HG03342 (cell line): ENCODE results near the gene POLK.
"Not testable (repeated sequence)": the region's sequence is repeated elsewhere in the genome, so short reads cannot be mapped to it uniquely, and the experiment has no call there.

Source experiments
- ATAC-seq: cut with Tn5 transposase; IDR thresholded peaks from one replicate; pipeline ENCODE4 v1.9.1; 2021; ENCODE audit warnings: mild to moderate bottlenecking, moderate library complexity; ENCODE audit not compliant: unreplicated experiment

The POLK gene

GRCh38 chr5:75603821-75604220, 92.1 kb downstream of the POLK start:
- no peak for ATAC-seq

GRCh38 chr5:75607341-75607740, 95.7 kb downstream of the POLK start:
- not testable (repeated sequence) for ATAC-seq

GRCh38 chr5:75608870-75609269, 97.2 kb downstream of the POLK start:
- ATAC-seq, result no peak

- no peak for ATAC-seq
Measured at GRCh38 chr5:75610201-75610600, 98.5 kb downstream of the POLK start.

GRCh38 chr5:75610859-75611310, 99.2 kb downstream of the POLK start:
- ATAC-seq, result not testable (repeated sequence)

- ATAC-seq, result no peak
Measured at GRCh38 chr5:75611311-75612225, 99.9 kb downstream of the POLK start, which contains the start of gene ANKDD1B. ANKDD1B (plus strand) TSS chr5:75611453; CDS start chr5:75611635, 182 bp downstream.

- ATAC-seq, result no peak
Measured at GRCh38 chr5:75612226-75612569, 100.5 kb downstream of the POLK start.

- no peak for ATAC-seq
Measured at GRCh38 chr5:75612901-75613300, 101.2 kb downstream of the POLK start.

GRCh38 chr5:75614176-75614575, 102.5 kb downstream of the POLK start:
- ATAC-seq, result no peak

GRCh38 chr5:75616371-75616881, 104.7 kb downstream of the POLK start:
- ATAC-seq, result no peak

- no peak for ATAC-seq
Measured at GRCh38 chr5:75616971-75617621, 105.4 kb downstream of the POLK start.

GRCh38 chr5:75617736-75618352, 106.2 kb downstream of the POLK start:
- ATAC-seq, result no peak

- no peak for ATAC-seq
Measured at GRCh38 chr5:75620184-75620959, 108.7 kb downstream of the POLK start.

- ATAC-seq, result no peak
Measured at GRCh38 chr5:75622564-75622963, 110.9 kb downstream of the POLK start.

- ATAC-seq, result no peak
Measured at GRCh38 chr5:75623846-75624245, 112.2 kb downstream of the POLK start.

- ATAC-seq, result no peak
Measured at GRCh38 chr5:75626959-75627358, 115.3 kb downstream of the POLK start.

- no peak for ATAC-seq
Measured at GRCh38 chr5:75627801-75628200, 116.1 kb downstream of the POLK start.

GRCh38 chr5:75630875-75631274, 119.2 kb downstream of the POLK start:
- no peak for ATAC-seq

GRCh38 chr5:75632321-75632720, 120.6 kb downstream of the POLK start:
- no peak for ATAC-seq

GRCh38 chr5:75637949-75638348, 126.3 kb downstream of the POLK start:
- no peak for ATAC-seq
